ELF-1 (cell line): Measurements from ENCODE around the gene KLF9.

ENCODE experiments used
- DNase-seq: peaks from one replicate; pipeline ENCODE4 v3.0.0-alpha.2; 2016; ENCODE audit warnings: low read depth, low spot score

The KLF9 gene

GRCh38 chr9:70413799-70414775, at the start of gene KLF9:
Gene KLF9 (minus strand): TSS chr9:70414657. CDS start chr9:70413363, 1,294 bp downstream.
- DNase-seq, result peak; percentile 96

- no peak for DNase-seq
Observed at GRCh38 chr9:70463877-70464276, 49.4 kb upstream of the KLF9 start.

DNA sequence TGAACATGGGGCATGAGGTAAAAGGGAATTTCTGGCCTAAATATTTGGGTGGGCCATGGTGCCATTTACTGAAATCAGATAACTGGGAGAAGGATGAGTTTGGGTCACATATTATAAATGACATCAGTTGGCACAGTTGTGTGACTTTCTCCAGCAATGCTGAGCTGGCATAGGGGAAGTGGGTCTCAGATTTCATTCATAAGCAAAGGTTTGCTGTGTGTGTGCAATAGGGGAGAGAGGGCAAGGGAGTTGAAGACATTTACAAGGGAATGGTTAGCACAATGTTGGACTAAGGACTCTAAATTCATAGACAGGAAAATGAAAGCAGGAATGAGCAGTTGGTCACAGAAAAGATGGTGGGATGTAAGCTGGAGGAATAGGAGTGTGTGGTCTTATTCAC, 47.8 kb upstream of the KLF9 start:
- no peak for DNase-seq

GRCh38 chr9:70457235-70457634, 42.8 kb upstream of the KLF9 start:
- no peak for DNase-seq

DNA sequence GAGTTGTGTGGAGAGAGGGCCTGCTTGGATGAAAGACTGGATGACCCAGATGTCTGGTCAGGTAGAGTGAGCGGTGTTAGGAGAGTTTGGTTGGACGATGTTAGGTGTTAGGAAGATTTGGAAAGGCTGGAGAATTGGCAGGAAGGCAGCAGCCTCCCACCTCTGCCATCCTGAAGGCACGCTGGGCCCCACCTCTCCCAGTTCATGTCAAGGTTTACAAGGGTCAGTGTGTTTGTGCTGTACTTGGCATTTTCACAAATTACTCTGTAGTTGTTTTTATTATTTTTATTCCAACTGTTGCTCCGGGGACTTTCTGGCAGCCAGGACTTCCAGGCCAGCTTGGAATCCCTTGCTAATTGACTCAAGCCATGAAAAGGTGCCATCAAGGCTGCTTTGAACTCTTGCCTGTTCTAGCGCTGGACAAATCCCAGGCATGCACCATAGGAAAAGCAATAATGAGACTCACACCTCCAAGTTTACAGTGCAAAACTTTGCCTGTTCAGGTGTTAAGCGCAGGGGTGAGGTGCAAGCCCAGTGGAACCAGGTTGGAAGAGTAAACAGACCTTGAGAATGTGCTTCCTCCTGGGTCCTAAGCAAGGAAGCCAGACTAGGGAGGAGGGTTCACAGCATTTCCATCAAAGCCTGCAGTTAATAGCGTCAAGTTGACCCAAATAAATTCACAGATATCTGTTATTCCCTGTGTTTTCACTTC, 41.7 kb upstream of the KLF9 start:
- no peak for DNase-seq

GRCh38 chr9:70452365-70452764, 37.9 kb upstream of the KLF9 start:
- DNase-seq, result no peak

DNA sequence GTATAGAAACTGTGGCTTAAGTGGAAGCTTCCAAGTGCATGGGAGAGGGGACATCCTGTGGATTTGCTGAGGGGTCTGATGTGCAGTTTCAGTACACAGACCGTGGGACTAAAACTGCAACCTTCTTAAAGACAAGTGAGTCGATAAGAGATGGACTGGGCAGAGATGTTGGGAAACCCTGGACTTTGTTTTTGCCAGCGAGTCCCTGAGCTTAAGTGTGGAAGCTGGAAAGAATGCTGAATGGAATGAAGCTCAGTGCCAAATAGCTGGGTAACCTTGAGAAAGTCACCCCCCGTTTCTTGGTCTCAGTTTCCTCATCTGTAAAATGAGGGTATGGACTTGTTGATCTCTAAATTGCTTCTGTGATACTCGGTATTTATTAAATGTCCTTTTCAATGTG, 37.3 kb upstream of the KLF9 start:
- DNase-seq, result no peak

DNA sequence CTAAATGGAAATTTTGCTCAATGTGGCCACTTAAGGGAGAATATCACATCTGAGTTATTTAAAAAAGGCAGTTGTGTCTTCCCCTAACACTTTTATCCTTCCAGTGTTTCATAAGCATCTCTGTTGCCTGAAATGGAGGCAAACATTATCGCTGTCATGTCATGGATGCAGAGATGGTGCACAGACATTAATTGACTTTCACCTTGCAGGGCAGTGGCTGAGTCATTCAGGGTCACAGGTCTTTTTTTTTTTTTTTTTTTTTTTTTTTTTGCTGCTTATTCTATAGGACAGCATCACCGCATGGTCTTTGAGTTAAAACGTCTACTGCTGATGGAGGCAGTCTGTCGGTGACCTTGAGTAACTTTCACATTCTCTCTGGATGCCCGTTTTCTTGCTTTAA, 36.3 kb upstream of the KLF9 start:
- no peak for DNase-seq

DNA sequence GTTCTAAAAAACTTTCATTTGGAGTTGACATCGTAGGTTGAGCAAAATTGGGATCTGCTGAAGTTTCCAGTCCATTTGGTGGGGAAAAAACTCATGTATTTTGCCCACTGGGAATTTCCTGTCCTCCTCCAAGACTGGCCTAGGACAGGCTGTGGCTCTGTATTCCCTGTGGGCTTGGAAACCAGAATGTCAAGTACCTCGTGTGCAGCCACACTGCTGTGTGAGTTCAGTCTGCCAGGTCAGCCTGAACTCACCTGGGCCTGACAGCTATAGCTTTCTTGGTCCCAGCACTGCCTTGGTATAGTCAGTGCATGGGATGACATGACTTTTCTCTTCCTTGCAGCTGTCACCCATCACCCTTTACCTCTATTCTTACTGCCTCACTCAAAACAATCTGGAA, 35.0 kb upstream of the KLF9 start:
- DNase-seq, result no peak

DNA sequence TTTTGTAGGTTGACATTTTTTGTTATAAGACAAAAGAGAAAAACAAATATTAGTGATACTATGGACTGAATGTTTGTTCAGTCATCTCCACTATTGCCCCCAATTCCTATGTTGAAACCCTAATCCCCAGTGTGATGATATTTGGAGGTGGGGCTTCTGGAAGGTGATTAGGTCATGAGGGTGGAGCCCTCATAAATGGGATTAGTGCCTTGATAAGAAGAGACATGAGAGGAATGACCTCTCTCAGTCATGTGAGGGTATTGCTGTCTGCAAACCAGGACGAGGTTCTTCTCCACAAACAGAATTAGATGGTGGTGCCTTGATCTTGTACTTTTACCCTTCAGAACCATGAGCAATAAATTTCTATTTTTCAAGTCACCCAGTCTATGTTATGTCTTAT, 34.5 kb upstream of the KLF9 start:
- no peak for DNase-seq

DNA sequence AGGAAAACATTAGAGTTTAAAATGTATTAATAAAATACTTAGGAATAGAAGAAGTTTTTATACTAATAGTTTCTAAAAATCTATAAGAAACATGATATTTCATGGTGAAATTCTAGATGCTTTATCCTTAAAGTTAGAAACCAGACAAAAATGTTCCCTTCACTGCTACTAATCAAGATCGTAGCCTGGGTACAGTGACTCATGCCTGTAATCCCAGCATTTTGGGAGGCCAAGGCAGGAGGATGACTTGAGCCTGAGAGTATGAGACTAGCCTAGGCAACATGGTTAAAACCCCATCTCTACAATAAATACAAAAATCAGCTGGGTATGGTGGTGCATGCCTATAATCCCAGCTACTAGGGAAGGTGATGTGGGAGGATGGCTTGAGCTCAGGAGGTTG, 30.4 kb upstream of the KLF9 start:
- DNase-seq, result no peak

- DNase-seq, result no peak
Observed at GRCh38 chr9:70442328-70442848, 27.9 kb upstream of the KLF9 start.

GRCh38 chr9:70441622-70442021, 27.2 kb upstream of the KLF9 start:
- DNase-seq, result no peak

DNA sequence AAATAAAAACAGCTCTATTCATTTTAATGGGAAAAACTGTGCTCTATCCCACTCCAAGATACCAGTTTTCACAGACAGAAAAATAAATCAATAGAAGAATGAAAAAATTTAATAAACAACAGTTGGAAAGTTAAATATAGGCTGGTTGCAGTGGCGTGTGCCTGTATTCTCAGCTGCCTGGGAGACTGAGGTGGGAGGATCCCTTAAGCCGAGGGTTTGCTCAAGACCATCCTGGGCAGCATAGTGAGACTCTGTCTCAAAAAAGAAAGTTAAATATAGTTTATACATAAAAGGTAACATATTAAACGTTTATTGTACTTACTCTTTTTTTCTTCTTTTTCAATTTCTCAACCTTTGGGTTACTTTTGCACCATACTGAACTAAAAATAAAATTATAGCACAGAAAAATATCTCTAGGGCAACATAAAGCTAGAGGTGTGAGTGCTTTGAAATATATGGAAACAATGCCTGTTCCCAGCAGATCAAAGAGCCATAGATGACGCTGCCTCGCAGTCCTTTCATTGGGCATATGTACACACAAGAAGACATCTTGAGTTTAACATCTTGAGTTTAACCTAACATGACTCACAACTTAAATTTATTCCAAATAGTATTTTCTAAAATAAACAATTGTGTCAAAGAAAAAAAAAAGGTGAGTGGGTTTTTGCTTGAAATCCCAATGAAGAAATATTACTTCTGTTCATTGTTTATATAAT, 25.7 kb upstream of the KLF9 start:
- no peak for DNase-seq

DNA sequence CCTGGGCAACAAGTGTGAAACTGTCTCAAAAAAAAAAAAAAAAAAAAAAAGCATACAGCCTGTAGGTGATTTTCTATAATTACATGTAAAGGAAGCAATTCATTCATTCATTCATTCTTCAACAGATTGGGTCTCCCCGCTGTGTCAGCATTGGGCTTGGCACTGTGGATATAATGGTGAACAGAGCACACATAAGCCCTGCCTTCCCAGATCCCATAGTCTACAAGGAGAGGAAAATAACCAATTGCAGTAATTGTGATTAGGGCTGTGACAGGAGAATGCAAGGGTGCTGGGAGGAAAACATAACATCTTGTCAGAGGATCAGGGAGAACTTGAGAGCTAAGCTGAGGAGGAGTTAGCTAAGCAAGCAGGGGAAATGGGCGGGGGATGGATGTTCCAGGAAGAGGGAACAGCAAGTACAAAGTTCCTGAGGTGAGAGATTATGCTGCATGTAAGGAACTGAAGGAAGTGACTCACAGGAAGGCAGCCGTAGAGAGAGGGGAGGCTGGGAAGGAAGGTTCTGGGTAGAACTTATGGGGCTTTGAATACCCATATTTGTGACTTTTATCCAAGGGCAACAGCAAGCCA, 24.0 kb upstream of the KLF9 start:
- no peak for DNase-seq

GRCh38 chr9:70435948-70436347, 21.5 kb upstream of the KLF9 start:
- DNase-seq, result no peak

- DNase-seq, result no peak
Observed at GRCh38 chr9:70429899-70430298, 15.4 kb upstream of the KLF9 start.

DNA sequence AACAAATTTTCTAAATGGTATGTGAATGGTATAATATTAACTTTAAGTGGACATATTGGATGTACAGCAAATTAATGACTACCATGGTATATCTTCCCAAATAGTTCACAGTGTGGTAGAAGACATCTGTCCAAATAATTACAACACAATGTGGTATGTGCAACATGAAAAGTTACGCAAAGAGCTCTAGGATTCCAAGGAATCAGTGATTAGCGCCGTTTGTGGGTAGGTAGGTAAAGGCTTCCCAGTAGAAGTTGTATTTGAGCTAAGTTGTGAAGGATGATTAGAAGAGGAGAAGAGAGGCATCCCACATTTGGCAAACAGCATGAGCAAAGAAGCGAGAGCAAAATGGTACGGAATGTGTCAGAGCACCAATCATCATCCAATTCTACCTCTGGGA, 14.3 kb upstream of the KLF9 start:
- DNase-seq, result no peak

GRCh38 chr9:70427161-70427945, 12.9 kb upstream of the KLF9 start:
- DNase-seq, result no peak

- DNase-seq, result no peak
Observed at GRCh38 chr9:70425192-70425591, 10.7 kb upstream of the KLF9 start.
